NCI-H446 (cell line): ENCODE data around the gene MVP.

ENCODE experiments used
- DNase-seq, 2 experiments: peaks; one replicate each; lab custom pipeline; 2025; lab: John Stamatoyannopoulos, UW

Gene MVP

DNA sequence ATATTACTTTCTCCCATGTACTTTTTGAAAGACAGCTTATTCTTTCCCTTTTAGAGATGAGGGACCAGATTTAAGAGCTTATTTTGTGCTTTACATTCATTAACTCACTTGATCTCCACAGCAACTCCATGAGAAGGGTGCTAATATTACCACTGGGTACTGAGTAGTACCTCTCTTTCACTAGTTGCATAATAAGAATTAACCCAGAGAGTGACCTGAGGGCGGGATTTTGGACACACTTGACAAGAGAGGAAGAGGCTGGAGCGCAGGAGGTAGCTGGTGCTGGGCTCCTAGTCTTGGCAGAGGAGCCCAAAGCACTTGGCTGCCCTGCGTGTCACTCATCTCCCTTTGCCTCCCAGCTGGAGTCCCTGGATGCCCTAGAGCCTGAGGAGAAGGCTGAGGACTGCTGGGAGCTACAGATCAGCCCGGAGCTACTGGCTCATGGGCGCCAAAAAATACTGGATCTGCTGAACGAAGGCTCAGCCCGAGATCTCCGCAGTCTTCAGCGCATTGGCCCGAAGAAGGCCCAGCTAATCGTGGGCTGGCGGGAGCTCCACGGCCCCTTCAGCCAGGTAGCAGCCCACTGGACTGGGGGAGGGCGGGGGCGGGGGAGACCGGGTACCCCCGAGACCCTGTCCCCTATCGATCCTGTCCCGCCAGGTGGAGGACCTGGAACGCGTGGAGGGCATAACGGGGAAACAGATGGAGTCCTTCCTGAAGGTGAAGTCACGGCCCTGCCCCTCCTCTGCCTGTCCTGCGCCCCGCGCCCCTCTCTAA, 15.6 kb upstream of the MVP start:
- DNase-seq = peak in 1 of 2 experiments; percentile 59

DNA sequence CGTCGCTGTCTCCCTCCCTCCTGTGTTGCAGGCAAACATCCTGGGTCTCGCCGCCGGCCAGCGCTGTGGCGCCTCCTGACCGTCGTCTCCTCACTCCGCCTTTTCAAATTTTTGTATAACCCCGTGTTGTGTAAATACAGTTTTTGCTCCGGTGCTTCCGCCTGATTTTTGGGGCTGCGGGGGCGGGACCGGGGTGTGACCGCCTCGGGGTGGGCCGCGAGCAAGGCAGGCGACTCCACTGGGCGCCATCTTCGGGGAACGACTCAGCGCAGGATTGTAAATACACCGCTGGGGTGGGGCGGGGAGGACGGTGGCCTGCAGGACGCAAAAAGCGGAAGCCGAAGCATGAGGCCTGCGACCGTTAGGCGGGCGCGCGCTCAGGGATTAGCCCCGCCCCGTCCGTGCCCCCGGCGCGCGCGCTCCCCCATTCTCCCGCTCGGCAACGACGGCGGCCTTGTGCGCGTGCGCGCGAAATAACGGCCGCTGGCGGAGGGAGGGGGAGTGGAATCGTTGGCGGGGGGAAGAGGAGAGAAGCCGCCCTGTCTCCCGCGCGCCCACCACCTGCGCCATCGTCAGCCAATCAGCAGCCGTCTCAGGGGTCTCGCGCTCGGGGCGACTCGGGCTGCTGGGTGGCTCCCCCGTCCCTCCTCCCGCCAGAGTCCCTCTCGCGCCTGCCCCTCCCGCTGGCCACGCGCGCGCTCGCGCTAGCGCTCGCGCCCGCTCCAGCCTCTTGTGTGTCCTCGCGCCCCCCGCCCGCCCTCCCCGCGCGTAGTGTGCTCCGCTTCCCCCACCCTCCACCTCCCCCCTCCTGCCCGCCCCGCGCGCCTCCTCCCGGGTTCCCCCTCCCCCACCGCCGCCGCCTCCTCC, 14.8 kb upstream of the MVP start:
- DNase-seq = peak; percentile 97 to 98

DNA sequence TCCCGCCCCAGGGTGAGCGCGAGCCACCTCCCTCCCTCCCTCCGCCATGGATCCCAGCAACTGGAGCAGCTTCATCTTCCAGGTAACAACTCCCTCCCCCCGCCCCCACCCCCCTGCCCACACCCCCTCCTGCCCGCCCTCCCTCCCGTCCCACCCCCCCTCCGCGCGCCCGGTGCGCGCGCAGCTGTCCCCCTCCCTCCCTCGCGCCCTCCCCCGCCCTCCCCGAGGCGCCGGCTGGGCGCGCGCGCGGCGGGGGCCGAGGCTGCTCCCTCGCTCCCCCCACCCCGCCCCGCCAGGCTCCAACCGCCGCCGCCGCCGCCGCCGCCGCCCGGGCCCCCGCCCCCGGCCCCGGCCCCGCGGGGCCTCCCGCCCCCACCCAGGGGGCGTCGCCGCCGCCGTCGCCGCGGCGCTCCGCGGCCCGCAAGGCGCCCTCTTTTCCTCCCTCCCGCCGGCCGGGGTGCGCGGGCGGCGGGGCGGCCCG, 14.1 kb upstream of the MVP start, which contains the start of gene MAZ:
MAZ (plus strand) TSS at position 431 of the 481 bp plus-strand sequence. CDS start 173 bp downstream, outside the sequence.
- peak in 1 of 2 experiments; percentile 78 for DNase-seq

DNA sequence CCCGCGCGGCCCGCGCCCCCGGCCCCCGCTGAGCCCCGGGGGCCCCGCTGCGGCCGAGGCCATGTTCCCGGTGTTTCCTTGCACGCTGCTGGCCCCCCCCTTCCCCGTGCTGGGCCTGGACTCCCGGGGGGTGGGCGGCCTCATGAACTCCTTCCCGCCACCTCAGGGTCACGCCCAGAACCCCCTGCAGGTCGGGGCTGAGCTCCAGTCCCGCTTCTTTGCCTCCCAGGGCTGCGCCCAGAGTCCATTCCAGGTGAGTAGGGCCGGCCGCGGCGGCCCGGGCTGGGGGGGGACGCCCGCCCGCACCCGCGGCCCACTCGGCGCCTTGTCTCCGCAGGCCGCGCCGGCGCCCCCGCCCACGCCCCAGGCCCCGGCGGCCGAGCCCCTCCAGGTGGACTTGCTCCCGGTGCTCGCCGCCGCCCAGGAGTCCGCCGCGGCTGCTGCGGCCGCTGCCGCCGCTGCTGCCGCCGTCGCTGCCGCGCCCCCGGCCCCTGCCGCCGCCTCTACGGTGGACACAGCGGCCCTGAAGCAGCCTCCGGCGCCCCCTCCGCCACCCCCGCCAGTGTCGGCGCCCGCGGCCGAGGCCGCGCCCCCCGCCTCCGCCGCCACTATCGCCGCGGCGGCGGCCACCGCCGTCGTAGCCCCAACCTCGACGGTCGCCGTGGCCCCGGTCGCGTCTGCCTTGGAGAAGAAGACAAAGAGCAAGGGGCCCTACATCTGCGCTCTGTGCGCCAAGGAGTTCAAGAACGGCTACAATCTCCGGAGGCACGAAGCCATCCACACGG, 13.4 kb upstream of the MVP start:
- DNase-seq = peak in 1 of 2 experiments; percentile 77

DNA sequence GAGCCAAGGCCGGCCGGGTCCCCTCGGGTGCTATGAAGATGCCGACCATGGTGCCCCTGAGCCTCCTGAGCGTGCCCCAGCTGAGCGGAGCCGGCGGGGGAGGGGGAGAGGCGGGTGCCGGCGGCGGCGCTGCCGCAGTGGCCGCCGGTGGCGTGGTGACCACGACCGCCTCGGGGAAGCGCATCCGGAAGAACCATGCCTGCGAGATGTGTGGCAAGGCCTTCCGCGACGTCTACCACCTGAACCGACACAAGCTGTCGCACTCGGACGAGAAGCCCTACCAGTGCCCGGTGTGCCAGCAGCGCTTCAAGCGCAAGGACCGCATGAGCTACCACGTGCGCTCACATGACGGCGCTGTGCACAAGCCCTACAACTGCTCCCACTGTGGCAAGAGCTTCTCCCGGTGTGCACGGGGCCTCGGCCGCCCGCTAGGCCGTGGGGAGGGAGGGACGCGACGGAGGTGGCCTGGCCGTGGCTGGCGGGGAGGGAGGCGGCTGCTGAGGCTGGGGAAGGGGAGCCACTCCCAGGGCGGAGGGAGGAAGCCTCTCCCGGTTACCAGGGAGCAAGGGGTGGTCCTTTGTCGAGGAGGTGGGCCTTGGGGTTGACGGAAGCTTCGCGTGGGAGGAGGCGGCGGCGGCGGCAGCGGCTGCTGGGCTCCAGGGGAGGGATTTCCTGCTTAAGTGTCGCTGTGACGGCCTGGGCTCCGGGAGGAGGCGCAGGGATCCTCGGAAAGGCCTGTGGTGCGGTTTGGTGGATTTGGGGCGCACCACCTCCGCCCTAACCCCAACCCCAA, 12.6 kb upstream of the MVP start:
- peak; percentile 84 to 86 for DNase-seq

DNA sequence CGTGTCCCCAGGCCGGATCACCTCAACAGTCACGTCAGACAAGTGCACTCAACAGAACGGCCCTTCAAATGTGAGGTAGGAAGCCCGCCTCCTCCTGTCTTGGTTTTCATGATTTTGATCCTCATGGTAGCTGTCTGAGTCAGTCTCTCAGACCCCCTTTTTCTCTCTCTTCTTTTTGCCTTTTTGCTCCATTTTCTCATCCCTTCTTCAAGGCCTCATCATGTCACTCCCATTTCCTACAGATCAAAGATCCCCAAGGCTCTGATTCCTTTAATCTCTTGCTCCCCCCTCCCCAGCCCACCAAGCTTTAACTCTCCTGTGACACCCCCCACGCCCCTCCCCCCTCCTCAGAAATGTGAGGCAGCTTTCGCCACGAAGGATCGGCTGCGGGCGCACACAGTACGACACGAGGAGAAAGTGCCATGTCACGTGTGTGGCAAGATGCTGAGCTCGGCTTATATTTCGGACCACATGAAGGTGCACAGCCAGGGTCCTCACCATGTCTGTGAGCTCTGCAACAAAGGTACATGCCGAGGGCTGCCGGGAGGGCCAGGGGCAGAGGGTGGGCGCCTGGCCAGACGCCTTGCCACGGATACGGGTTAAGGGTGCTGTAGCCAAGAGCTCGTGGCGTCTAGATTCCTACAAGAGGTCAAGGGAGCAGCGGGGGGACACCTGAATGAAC, 11.9 kb upstream of the MVP start:
- no peak for DNase-seq

DNA sequence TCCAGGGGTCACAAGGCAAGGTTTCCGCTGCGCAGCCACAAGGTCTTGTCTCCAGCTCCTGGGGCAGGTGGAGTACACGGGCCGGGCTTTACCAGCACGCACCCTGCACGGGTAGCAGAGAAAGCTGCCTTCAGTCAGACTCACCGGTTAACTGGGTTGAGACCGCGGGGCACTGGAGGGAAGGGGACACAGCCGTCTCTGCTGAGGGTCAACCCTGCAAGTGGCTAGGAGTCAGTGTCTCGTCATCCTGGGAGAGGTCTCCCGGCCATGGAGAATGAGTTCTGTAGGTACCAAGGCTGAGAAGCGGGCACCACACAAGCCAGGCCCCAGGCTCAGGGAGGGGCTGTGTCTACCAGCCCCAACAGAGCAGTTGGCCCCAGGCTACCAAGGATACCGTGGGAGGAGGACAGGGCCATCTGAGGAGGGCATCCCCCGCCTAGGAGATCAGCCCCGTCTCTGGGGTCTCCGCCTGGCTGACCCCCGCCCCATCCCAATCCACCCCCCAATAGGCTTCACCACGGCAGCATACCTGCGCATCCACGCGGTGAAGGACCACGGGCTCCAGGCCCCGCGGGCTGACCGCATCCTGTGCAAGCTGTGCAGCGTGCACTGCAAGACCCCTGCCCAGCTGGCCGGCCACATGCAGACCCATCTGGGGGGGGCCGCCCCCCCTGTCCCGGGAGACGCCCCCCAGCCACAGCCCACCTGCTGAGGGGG, 11.1 kb upstream of the MVP start:
- DNase-seq = no peak

DNA sequence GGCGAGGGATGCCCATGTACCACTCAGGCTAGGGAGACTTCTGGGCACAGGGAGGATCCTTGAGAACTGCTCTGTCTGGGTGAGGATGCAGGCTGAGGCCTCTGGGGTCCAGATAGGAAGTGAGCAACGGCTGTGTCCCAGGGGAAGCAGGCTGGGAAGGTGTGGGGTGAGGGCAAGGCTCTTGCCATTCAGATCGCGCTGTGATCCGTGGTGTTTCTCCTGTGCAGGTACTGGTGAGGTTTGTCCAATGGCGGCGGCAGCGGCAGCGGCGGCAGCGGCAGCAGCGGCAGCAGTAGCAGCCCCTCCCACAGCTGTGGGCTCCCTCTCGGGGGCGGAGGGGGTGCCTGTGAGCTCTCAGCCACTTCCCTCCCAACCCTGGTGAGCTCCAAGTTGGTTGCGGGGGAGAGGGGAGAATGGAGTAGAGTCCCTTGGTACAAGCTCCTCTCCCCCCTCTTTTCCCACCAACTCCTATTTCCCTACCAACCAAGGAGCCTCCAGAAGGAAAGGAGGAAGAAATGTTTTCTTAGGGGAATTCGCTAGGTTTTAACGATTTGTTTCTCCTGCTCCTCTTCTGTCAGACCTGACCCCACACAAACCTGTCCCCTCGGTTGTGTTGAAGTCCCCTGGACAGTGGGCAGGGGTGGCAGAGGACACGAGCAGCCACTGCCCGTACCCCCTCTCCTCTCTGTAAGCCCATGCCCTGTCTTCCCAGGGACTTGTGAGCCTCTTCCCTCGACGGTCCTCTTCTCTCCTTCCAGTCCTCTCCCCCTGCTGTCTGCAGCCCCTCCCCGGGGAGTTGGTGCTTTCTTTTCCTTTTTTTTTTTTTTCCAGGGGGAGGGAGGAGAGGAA, 10.2 kb upstream of the MVP start:
- no peak for DNase-seq

DNA sequence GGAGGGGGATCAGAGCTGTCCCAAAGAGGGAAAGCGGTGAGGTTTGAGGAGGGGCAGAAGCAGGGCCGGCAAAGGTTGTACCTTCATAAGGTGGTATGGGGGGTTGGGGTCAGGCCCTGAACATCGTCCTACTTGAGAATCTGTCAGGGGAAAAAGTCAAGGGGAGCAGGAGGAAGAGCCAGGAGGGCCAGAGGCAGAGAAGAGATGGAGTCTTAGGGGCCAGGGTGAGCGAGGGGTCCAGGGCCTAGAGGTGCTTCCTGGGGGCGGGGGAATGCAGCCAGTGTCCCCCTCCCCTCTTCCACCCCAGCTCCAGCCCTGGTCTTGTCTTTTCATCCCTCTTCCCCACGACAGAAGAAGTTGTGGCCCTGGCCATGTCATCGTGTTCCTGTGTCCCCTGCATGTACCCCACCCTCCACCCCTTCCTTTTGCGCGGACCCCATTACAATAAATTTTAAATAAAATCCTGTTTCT, 9.5 kb upstream of the MVP start:
- no peak for DNase-seq

DNA sequence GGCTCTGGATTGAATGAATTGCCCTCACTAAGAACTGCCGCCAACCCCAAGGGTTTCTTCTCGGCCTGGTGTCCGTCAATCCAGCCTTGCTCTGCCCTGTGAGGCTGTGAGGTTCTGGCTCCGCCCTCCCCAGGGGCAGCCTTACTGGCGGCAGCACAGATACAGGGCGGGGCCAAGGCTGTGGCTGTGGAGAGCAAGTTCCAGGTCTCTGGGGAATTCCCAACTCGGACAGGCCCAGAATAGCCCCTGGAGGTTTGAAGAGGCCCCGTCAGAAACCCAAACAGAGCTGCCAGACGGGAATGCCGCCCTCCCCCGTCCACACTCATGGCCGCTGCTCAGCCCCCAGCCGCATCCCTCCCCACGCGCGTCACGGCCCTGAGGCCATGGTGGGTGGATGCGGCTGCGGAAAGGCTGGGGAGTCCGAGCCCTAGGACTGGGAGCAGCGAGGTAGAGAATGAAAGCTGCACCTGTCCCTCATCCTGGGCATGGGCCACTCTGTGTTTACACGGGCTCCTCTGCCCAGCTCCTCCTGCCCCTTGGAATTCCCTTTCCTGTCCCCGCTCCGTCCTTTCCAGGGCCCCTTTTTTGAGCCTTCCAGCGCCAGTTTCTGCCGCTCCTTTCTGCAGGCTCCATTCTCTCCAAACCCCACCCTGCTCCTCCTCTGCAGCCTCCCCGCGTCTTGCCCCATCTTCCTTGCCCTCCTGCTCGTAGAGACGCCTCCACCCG, 8.9 kb upstream of the MVP start:
- DNase-seq = peak; percentile 74 to 92

DNA sequence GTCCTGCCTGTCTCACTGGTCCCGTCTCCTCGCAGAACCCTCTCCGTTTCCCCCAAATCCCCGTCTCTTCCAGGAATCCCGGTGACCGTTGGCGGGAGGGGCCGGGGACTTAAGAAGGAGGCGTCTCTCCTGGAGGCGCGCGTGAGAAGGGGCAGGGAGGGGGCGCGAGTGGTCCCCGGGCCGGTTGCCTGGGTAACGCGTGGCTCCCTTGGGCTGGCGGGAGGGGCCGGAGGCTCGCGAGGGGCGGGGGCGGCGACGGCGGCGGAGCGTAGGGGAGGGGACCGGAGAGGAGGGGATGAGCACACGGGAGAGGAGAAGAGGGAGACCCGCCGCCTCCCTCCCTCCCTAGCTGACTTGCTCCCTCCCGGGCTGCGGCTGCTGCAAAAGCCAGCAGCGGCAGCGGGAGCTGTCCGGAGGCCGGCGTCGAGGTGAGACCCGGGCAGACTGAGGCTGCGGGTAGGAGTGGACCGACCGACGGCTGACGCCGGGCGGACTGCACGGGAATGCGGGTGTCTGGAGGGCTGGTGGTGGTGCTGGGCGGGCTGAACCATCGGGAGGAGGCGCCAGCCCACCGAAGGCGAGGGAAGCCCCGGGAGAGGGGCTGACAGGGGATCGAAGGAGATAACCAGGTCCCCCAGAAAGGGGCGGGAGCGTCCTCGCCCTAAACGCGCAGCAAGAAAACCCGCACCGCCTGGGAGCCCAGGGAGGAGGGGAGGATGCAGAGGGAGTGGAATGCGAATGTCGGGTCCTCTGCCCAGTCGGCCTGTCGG, 8.2 kb upstream of the MVP start, which contains the start of gene PRRT2:
PRRT2 (plus strand) TSS at position 298 of the 770 bp plus-strand sequence. CDS start 862 bp downstream, outside the sequence.
- peak; percentile 38 to 66 for DNase-seq

DNA sequence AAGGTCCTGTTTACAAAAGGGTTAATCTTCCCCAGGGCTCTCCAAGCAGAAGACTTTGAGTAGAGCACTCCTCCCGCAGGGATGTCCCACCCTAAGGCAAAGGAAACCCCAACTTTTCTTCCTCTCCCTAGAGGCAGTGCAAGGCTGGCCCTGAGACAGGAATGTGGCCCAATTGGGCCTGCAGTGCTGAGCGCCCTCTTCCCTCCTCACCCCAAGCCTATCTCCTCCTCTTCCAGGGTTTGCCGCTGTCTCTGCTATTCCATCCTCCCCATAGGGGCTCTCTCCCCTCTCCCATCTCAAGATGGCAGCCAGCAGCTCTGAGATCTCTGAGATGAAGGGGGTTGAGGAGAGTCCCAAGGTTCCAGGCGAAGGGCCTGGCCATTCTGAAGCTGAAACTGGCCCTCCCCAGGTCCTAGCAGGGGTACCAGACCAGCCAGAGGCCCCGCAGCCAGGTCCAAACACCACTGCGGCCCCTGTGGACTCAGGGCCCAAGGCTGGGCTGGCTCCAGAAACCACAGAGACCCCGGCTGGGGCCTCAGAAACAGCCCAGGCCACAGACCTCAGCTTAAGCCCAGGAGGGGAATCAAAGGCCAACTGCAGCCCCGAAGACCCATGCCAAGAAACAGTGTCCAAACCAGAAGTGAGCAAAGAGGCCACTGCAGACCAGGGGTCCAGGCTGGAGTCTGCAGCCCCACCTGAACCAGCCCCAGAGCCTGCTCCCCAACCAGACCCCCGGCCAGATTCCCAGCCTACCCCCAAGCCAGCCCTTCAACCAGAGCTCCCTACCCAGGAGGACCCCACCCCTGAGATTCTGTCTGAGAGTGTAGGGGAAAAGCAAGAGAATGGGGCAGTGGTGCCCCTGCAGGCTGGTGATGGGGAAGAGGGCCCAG, 7.3 kb upstream of the MVP start:
- DNase-seq = no peak

DNA sequence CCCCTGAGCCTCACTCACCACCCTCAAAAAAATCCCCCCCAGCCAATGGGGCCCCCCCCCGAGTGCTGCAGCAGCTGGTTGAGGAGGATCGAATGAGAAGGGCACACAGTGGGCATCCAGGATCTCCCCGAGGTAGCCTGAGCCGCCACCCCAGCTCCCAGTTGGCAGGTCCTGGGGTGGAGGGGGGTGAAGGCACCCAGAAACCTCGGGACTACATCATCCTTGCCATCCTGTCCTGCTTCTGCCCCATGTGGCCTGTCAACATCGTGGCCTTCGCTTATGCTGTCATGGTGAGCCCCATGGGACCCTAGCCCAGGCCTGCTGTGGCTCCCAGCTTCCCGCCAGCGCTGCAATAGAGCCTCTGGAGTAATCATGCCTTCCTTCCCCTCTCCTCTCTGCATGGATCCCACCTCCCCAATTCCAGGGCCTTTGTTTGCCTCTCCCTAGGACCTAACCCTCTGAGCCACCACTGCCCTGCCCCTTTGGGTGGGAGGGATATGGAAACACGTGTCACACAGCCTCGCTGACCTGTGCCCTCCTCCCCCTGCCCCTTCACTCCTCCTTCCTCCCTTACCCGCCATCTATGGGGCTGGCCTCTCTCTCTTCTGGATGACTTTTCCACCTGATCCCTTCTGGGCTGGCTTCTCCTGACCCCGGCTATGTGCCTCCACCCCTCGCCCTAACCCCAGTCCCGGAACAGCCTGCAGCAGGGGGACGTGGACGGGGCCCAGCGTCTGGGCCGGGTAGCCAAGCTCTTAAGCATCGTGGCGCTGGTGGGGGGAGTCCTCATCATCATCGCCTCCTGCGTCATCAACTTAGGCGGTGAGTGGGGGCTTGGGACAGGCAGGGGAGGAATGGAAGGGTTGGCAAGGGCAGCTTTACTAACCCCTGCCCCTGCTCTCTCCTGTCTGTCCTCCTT, 6.4 kb upstream of the MVP start:
- no peak for DNase-seq

DNA sequence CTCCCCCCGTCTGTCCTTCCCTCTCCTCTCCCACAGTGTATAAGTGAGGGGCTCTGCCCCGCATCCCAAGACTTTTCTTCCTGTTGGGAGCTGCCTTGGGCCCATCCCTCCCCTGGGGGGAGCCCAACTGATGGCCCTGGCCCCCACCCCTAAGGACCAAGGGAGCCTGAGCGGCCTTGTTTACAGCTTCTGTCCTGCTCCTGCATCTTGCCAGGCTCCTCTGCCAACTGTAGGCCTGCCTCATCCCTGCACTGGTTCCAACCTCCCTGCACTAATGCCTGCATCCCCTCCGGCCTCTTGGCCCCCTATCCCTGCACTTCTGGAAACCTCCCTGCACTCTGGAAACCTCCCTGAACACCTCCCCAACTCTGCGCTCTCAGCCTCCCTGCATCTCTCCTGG, 5.7 kb upstream of the MVP start:
- no peak for DNase-seq
